Esophagus muscularis mucosa (tissue), 4 donors: ENCODE results near the gene EED.

Experiments
- EP300 ChIP-seq: sonication (generic); formaldehyde crosslinking; IDR thresholded peaks from one replicate; pipeline ENCODE4 v1.6.1; 2017; ENCODE audit warnings: antibody characterized with exemption
- POLR2A ChIP-seq: fragments of 450-650 bp; IDR thresholded peaks from one replicate; pipeline ENCODE4 v1.6.1; 2017; ENCODE audit warnings: antibody characterized with exemption, moderate library complexity, mild to moderate bottlenecking, low read depth
- POLR2AphosphoS5 ChIP-seq, 2 donors: sonication (generic); formaldehyde crosslinking; IDR thresholded peaks; one replicate each; pipeline ENCODE4 v1.6.1; 2017; ENCODE audit warnings: antibody characterized with exemption in 2 of 2
- TF ChIP-seq, protein P1 (sequence below), 3 experiments: fragments of 200-600 bp in 2 of 3; fragments of 450-650 bp in 1 of 3; sonication (generic) in 2 of 3; IDR thresholded peaks; one replicate each; pipeline ENCODE4 v1.5.1; 2017 to 2019; ENCODE audit warnings: antibody characterized with exemption in 3 of 3, mild to moderate bottlenecking in 2 of 3, moderate library complexity in 1 of 3

- TF ChIP-seq, protein P1, sequence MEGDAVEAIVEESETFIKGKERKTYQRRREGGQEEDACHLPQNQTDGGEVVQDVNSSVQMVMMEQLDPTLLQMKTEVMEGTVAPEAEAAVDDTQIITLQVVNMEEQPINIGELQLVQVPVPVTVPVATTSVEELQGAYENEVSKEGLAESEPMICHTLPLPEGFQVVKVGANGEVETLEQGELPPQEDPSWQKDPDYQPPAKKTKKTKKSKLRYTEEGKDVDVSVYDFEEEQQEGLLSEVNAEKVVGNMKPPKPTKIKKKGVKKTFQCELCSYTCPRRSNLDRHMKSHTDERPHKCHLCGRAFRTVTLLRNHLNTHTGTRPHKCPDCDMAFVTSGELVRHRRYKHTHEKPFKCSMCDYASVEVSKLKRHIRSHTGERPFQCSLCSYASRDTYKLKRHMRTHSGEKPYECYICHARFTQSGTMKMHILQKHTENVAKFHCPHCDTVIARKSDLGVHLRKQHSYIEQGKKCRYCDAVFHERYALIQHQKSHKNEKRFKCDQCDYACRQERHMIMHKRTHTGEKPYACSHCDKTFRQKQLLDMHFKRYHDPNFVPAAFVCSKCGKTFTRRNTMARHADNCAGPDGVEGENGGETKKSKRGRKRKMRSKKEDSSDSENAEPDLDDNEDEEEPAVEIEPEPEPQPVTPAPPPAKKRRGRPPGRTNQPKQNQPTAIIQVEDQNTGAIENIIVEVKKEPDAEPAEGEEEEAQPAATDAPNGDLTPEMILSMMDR (IDR thresholded peaks at IDR 0.05) = no peak
- TF ChIP-seq EP300 (no peak), POLR2AphosphoS5 (IDR thresholded peaks at IDR 0.05) (no peak), POLR2A (no peak)
Observed at GRCh38 chr11:86248609-86249008, 4.1 kb downstream of the EED start.
